Mammary epithelial cell (primary cell): ENCODE results near the gene PPP1R13B.

ENCODE experiments used
- EZH2 ChIP-seq: IDR thresholded peaks from 2 replicates; pipeline ENCODE4 v1.6.1; 2012; ENCODE audit warnings: low read length, inconsistent platforms, borderline replicate concordance
- TF ChIP-seq, protein P1 (sequence below), 2 donors: IDR thresholded peaks in 1 of 2; conservative IDR thresholded peaks in 1 of 2; 2 replicates each; pipeline ENCODE4 v1.5.1; 2011 to 2012; ENCODE audit warnings: inconsistent platforms in 2 of 2, low read length in 2 of 2, mild to moderate bottlenecking in 2 of 2, control low read depth in 1 of 2, low read depth in 1 of 2; ENCODE audit not compliant: insufficient read depth in 1 of 2; ENCODE audit errors: extremely low read depth in 1 of 2

DNA sequence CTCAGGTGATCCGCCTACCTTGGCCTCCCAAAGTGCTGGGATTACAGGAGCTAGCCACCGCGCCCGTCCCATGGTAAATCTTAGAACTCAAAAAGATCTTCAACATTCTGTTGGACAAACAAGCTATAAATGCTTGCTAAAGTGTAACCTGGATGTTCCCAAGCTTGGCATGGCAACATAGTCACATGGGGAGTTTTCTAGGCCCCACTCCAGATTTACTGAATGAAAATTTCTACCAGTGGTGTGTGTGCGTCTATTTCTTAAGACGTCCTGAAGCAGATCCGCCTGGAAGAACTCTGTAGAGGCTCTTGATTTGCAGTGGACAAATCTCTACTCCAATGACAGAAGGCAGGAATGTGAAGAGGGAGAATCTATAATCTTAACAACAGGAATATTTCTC lies 71.9 kb downstream of the PPP1R13B start:
- TF ChIP-seq, protein P1, sequence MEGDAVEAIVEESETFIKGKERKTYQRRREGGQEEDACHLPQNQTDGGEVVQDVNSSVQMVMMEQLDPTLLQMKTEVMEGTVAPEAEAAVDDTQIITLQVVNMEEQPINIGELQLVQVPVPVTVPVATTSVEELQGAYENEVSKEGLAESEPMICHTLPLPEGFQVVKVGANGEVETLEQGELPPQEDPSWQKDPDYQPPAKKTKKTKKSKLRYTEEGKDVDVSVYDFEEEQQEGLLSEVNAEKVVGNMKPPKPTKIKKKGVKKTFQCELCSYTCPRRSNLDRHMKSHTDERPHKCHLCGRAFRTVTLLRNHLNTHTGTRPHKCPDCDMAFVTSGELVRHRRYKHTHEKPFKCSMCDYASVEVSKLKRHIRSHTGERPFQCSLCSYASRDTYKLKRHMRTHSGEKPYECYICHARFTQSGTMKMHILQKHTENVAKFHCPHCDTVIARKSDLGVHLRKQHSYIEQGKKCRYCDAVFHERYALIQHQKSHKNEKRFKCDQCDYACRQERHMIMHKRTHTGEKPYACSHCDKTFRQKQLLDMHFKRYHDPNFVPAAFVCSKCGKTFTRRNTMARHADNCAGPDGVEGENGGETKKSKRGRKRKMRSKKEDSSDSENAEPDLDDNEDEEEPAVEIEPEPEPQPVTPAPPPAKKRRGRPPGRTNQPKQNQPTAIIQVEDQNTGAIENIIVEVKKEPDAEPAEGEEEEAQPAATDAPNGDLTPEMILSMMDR (conservative IDR thresholded peaks at IDR 0.05 in 1 of 2, IDR thresholded peaks at IDR 0.05 in 1 of 2; ENCODE audit: extremely low read depth in 1 of 2, insufficient read depth in 1 of 2, low read depth in 1 of 2, low read length in 2 of 2) = no peak
- no peak for TF ChIP-seq EZH2
